Upper lobe of left lung (tissue), 6 donors: ENCODE results near the gene KLHL10. TPM values are rescaled to one million over a fixed set of nuclear protein-coding genes. Genes with fewer than 3 reads are reported as not detected.
"Not testable (repeated sequence)": the region's sequence is repeated elsewhere in the genome, so short reads cannot be mapped to it uniquely, and the experiment has no call there.

ENCODE experiments used
- ATAC-seq, 2 donors: fragments of 200-7000 bp; cut with Tn5 transposase; one replicate each; pipeline ENCODE4 v1.9.1; 2022; ENCODE audit warnings: mild to moderate bottlenecking in 2 of 2, moderate library complexity in 2 of 2; ENCODE audit not compliant: low FRiP score in 2 of 2
- DNase-seq, 2 donors: peaks; one replicate each; pipeline ENCODE4 v3.0.0-alpha.2; 2019 to 2020
- H3K27ac ChIP-seq, 4 donors: fragments of 200-600 bp; sonication (generic); one replicate each; pipeline ENCODE4 v1.5.1; 2016 to 2019
- H3K27me3 ChIP-seq, 4 donors: fragments of 200-600 bp; sonication (generic); one replicate each; pipeline ENCODE4 v1.5.1; 2017 to 2019
- H3K36me3 ChIP-seq, 4 donors: fragments of 200-600 bp; sonication (generic); one replicate each; pipeline ENCODE4 v1.5.1; 2016 to 2019
- H3K4me1 ChIP-seq, 4 donors: fragments of 200-600 bp; sonication (generic); one replicate each; pipeline ENCODE4 v1.5.1; 2018 to 2019
- H3K4me3 ChIP-seq, 4 donors: fragments of 200-600 bp; sonication (generic); one replicate each; pipeline ENCODE4 v1.5.1; 2017 to 2019; ENCODE audit warnings: mild to moderate bottlenecking in 2 of 4, moderate library complexity in 1 of 4
- H3K9me3 ChIP-seq, 4 donors: fragments of 200-600 bp; sonication (generic); one replicate each; pipeline ENCODE4 v1.5.1; 2018 to 2019
- EP300 ChIP-seq, 4 donors: sonication (generic); formaldehyde crosslinking; IDR thresholded peaks; one replicate each; pipeline ENCODE4 v1.5.1; 2017; ENCODE audit warnings: antibody characterized with exemption in 4 of 4, control low read depth in 2 of 4
- POLR2A ChIP-seq, 4 donors: fragments of 450-650 bp; IDR thresholded peaks; one replicate each; pipeline ENCODE4 v1.5.1; 2016 to 2017; ENCODE audit warnings: antibody characterized with exemption in 4 of 4, mild to moderate bottlenecking in 2 of 4
- POLR2AphosphoS5 ChIP-seq, 2 donors: sonication (generic); formaldehyde crosslinking; IDR thresholded peaks; one replicate each; pipeline ENCODE4 v1.5.1; 2017; ENCODE audit warnings: antibody characterized with exemption in 2 of 2
- WGBS, 2 donors: methylation state at CpG; one replicate each; pipeline ENCODE4 v1.1.5; 2017 to 2018; 5-methylcytosine and 5-hydroxymethylcytosine counted together
- total RNA-seq, 6 donors: library from RNA; depleted of rRNA in 4 of 6; stranded (reverse); fragments of >200 nt in 4 of 6; gene quantifications; one replicate each; pipeline versions ENCODE4 v1.1.0 to v1.2.1, GENCODE V29; 2016 to 2021
- TF ChIP-seq, protein P1 (sequence below), 6 experiments: fragments of 450-650 bp in 4 of 6; fragments of 200-600 bp in 2 of 6; sonication (generic) in 2 of 6; IDR thresholded peaks; one replicate each; pipeline ENCODE4 v1.5.1; 2016 to 2019; ENCODE audit warnings: antibody characterized with exemption in 6 of 6
- donor health status: DM: no; HTN: no; CAD: no; lungs with moderate emphysema.
- donor health status: DM: no; HTN: yes; CAD: no; lungs with severe emphysema.

KLHL10 gene
- total RNA-seq, 6 donors from 2014 or later = 0.17 to 1.1 (median 0.37) TPM; not detected in 3

GRCh38 chr17:41823141-41823524, 14.5 kb upstream of the KLHL10 start:
- no peak for DNase-seq
- no peak overlapping the region for H3K27ac ChIP-seq
- H3K36me3 ChIP-seq = peaks cover 0 to 38% (median 10%) of the 10 kb centered on the region in 4 donors

GRCh38 chr17:41823580-41823979, 14.0 kb upstream of the KLHL10 start:
- WGBS, 2 donors = 84 to 86% methylated on average over 7 of the region's 7 CpGs
- TF ChIP-seq POLR2AphosphoS5 (IDR thresholded peaks at IDR 0.05) (no peak), POLR2A (IDR thresholded peaks at IDR 0.05) (no peak), EP300 (IDR thresholded peaks at IDR 0.05) (no peak)
- TF ChIP-seq, protein P1, sequence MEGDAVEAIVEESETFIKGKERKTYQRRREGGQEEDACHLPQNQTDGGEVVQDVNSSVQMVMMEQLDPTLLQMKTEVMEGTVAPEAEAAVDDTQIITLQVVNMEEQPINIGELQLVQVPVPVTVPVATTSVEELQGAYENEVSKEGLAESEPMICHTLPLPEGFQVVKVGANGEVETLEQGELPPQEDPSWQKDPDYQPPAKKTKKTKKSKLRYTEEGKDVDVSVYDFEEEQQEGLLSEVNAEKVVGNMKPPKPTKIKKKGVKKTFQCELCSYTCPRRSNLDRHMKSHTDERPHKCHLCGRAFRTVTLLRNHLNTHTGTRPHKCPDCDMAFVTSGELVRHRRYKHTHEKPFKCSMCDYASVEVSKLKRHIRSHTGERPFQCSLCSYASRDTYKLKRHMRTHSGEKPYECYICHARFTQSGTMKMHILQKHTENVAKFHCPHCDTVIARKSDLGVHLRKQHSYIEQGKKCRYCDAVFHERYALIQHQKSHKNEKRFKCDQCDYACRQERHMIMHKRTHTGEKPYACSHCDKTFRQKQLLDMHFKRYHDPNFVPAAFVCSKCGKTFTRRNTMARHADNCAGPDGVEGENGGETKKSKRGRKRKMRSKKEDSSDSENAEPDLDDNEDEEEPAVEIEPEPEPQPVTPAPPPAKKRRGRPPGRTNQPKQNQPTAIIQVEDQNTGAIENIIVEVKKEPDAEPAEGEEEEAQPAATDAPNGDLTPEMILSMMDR (IDR thresholded peaks at IDR 0.05) = no peak
- no peak overlapping the region for H3K4me3 ChIP-seq
- no peaks in the 10 kb centered on the region for H3K9me3 ChIP-seq
- H3K36me3 ChIP-seq = peaks cover under 1 to 42% (median 13%) of the 10 kb centered on the region in 4 donors
- no peaks in the 10 kb centered on the region for H3K4me1 ChIP-seq
- H3K27me3 ChIP-seq = no peaks in the 10 kb centered on the region
- no peak for DNase-seq
- no peak overlapping the region for H3K27ac ChIP-seq
- no peak for ATAC-seq

More at GRCh38 chr17:41823141-41823524, 14.5 kb upstream of the KLHL10 start:
- Histone ChIP-seq H3K4me1 (no peaks in the 10 kb centered on the region), H3K27me3 (no peaks in the 10 kb centered on the region), H3K9me3 (no peaks in the 10 kb centered on the region), H3K4me3 (no peak overlapping the region)
- TF ChIP-seq POLR2AphosphoS5 (IDR thresholded peaks at IDR 0.05) = no peak
- no peak for TF ChIP-seq POLR2A (IDR thresholded peaks at IDR 0.05)
- TF ChIP-seq, protein P1 (IDR thresholded peaks at IDR 0.05) = no peak
- TF ChIP-seq EP300 (IDR thresholded peaks at IDR 0.05) = no peak
- WGBS, 2 donors = 85% methylated on average over 1 of the region's 1 CpG; no CpG with 5 or more reads in 1 of the 2 donors
- no peak for ATAC-seq

- no peak overlapping the region for H3K27ac ChIP-seq
- WGBS, 2 donors = 80 to 88% methylated on average over 4 to 6 of the region's 7 CpGs
- H3K4me1 ChIP-seq = no peaks in the 10 kb centered on the region
- no peaks in the 10 kb centered on the region for H3K27me3 ChIP-seq
- no peaks in the 10 kb centered on the region for H3K9me3 ChIP-seq
- peaks cover 4 to 48% (median 18%) of the 10 kb centered on the region in 4 donors for H3K36me3 ChIP-seq
- ATAC-seq = peak in 1 of 2 donors; percentile 39
- no peak for DNase-seq
- no peak overlapping the region for H3K4me3 ChIP-seq
- no peak for TF ChIP-seq POLR2A (IDR thresholded peaks at IDR 0.05)
- TF ChIP-seq, protein P1 (IDR thresholded peaks at IDR 0.05) = no peak
- TF ChIP-seq POLR2AphosphoS5 (IDR thresholded peaks at IDR 0.05) = no peak
- no peak for TF ChIP-seq EP300 (IDR thresholded peaks at IDR 0.05)
These were observed 13.5 kb upstream of the KLHL10 start for GRCh38 chr17:41824086-41824485.

DNA sequence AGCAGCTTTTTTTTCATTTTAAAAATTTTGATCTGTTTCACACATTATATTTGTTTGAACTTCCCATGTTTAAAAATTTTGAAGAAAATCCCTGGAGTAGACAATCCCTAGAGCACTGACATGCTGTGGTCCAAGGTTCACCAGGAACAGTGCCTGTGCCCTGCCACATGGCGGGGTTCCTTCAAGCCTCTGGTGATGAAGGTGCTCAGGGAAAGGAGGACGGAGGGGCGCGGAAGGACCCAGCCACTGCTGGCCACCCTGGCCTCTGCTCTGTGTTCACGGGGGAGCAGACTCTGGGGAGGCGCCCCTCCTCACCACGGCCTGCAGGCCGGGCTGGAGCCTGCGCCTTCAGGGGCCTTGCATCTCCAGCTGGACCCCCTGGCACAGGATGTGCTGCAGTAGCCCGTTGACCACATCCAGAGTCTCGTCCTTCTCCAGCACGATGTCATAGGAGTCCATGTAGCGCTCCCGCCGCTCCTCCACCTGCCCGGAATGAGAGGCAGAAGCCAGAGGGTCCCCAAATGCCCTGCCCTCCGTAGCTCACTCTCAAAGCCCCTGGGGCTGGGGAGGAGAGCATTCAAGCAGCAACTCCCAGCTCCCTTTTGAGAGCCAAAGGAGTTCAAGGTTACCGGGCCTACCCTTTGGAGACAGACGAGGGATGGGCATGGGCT, 12.3 kb upstream of the KLHL10 start:
- DNase-seq (no peak), ATAC-seq (no peak)
- TF ChIP-seq, protein P1 (IDR thresholded peaks at IDR 0.05) = no peak
- no peak for TF ChIP-seq POLR2AphosphoS5 (IDR thresholded peaks at IDR 0.05)
- 92 to 95% methylated on average over 12 to 19 of the region's 19 CpGs for WGBS, 2 donors
- no peaks in the 10 kb centered on the region for H3K4me1 ChIP-seq
- no peaks in the 10 kb centered on the region for H3K27me3 ChIP-seq
- no peak overlapping the region for H3K4me3 ChIP-seq
- H3K9me3 ChIP-seq = no peaks in the 10 kb centered on the region
- H3K27ac ChIP-seq = no peak overlapping the region
- peaks cover 9 to 60% (median 26%) of the 10 kb centered on the region in 4 donors for H3K36me3 ChIP-seq

- H3K27ac ChIP-seq, H3K27me3 ChIP-seq, ATAC-seq, H3K4me1 ChIP-seq, H3K9me3 ChIP-seq, DNase-seq, H3K4me3 ChIP-seq: not testable (repeated sequence)
- WGBS, 2 donors = 82 to 86% methylated on average over 10 of the region's 10 CpGs
- H3K36me3 ChIP-seq = peaks cover 9 to 79% (median 34%) of the 10 kb centered on the region in 4 donors
These were observed 7.7 kb upstream of the KLHL10 start for GRCh38 chr17:41829961-41830360.
